ENCODE measurements around the gene TSPO.

DNA sequence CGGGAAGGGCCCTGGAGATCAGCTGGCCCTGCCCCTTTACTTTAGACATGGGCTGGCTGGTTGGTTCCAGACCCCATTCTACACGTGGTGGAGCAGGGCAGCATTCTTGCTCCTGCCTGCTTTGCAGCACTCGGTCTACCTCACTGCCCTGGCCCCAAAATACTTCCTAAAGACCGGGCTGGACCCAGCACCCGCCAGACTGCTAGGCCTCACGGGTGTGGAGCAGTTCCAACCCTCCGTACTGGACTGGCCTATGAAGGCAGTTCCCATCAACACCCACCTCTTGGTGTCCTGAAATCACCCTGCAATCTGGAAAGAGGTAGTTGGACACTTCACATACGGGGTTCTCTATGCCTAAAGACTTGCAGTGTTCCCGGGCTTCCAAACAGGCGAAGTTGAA lies 14.6 kb upstream of the TSPO start:
- TF ChIP-seq EP300 (IDR thresholded peaks at IDR 0.05; ENCODE audit: borderline replicate concordance in 1 of 2, low read depth in 1 of 2, low read length in 1 of 2), result no peak
- TF ChIP-seq EZH2phosphoT487 (IDR thresholded peaks at IDR 0.05; ENCODE audit: borderline replicate concordance, low read depth), result no peak
- TF ChIP-seq RAD21 (IDR thresholded peaks at IDR 0.05; ENCODE audit: low read length), result no peak
- TF ChIP-seq RFX5 (IDR thresholded peaks at IDR 0.05; ENCODE audit: low read length), result no peak

Measured in SK-N-SH (cell line).